ENCODE measurements around the gene CCDC17.
A peak's percentile ranks its signal among the peaks of the same experiment; 100 is the strongest.
"Not testable (repeated sequence)": the region's sequence is repeated elsewhere in the genome, so short reads cannot be mapped to it uniquely, and the experiment has no call there.

Gene CCDC17

GRCh38 chr1:45621895-45622523 lies 1.8 kb downstream of the CCDC17 start:
- DNase-seq (ENCODE audit: low spot score) = no peak

- no peak for DNase-seq (ENCODE audit: low spot score)
These were observed 2.4 kb downstream of the CCDC17 start for GRCh38 chr1:45621501-45621836.

GRCh38 chr1:45620588-45621500 lies 3.0 kb downstream of the CCDC17 start:
- DNase-seq (ENCODE audit: low spot score) = no peak

- no peak for DNase-seq (ENCODE audit: low spot score)
These were observed 4.5 kb downstream of the CCDC17 start for GRCh38 chr1:45619149-45619921.

GRCh38 chr1:45617618-45618017 lies 6.2 kb downstream of the CCDC17 start:
- no peak for DNase-seq (ENCODE audit: low spot score)

- no peak for DNase-seq (ENCODE audit: low spot score)
These were observed 8.0 kb downstream of the CCDC17 start for GRCh38 chr1:45615885-45616284.

GRCh38 chr1:45612941-45613579 lies 10.8 kb downstream of the CCDC17 start:
- DNase-seq (ENCODE audit: low spot score) = no peak

GRCh38 chr1:45610589-45611226 lies 13.1 kb downstream of the CCDC17 start:
- DNase-seq (ENCODE audit: low spot score) = no peak

GRCh38 chr1:45608175-45609156 lies 15.4 kb downstream of the CCDC17 start:
- no peak for DNase-seq (ENCODE audit: low spot score)

- DNase-seq (ENCODE audit: low spot score) = no peak
These were observed 16.3 kb downstream of the CCDC17 start for GRCh38 chr1:45607404-45608074.

GRCh38 chr1:45604239-45604638 lies 19.6 kb downstream of the CCDC17 start:
- DNase-seq (ENCODE audit: low spot score) = no peak

- not testable (repeated sequence) for DNase-seq (ENCODE audit: low spot score)
These were observed 27.1 kb downstream of the CCDC17 start for GRCh38 chr1:45596765-45597164.

GRCh38 chr1:45594412-45594811 lies 29.4 kb downstream of the CCDC17 start:
- DNase-seq (ENCODE audit: low spot score) = no peak

GRCh38 chr1:45589861-45590260 lies 34.0 kb downstream of the CCDC17 start:
- no peak for DNase-seq (ENCODE audit: low spot score)

- DNase-seq (ENCODE audit: low spot score) = no peak
These were observed 37.1 kb downstream of the CCDC17 start for GRCh38 chr1:45586769-45587168.

- no peak for DNase-seq (ENCODE audit: low spot score)
These were observed 38.3 kb downstream of the CCDC17 start for GRCh38 chr1:45585496-45586075.

GRCh38 chr1:45585110-45585426 lies 38.8 kb downstream of the CCDC17 start:
- no peak for DNase-seq (ENCODE audit: low spot score)

- peak; percentile 84 for DNase-seq (ENCODE audit: low spot score)
These were observed 39.3 kb downstream of the CCDC17 start for GRCh38 chr1:45584351-45585109.

Data from pons (tissue), 1 donor.